ENCODE data around the gene ITGB6.

ITGB6 gene

GRCh38 chr2:160221391-160222276 lies 21.6 kb upstream of the ITGB6 start:
- peak; percentile 65 for DNase-seq (ENCODE audit: low read depth)

GRCh38 chr2:160220545-160221009 lies 20.5 kb upstream of the ITGB6 start:
- no peak for DNase-seq (ENCODE audit: low read depth)

GRCh38 chr2:160220026-160220425 lies 20.0 kb upstream of the ITGB6 start:
- no peak for DNase-seq (ENCODE audit: low read depth)

GRCh38 chr2:160214461-160215445 lies 14.7 kb upstream of the ITGB6 start:
- peak; percentile 85 for DNase-seq (ENCODE audit: low read depth)

GRCh38 chr2:160213511-160213910 lies 13.4 kb upstream of the ITGB6 start:
- DNase-seq (ENCODE audit: low read depth), result no peak

GRCh38 chr2:160210599-160211138 lies 10.6 kb upstream of the ITGB6 start:
- DNase-seq (ENCODE audit: low read depth), result peak; percentile 80

GRCh38 chr2:160209516-160209856 lies 9.4 kb upstream of the ITGB6 start:
- DNase-seq (ENCODE audit: low read depth), result peak; percentile 97

GRCh38 chr2:160208655-160209515 lies 8.8 kb upstream of the ITGB6 start:
- DNase-seq (ENCODE audit: low read depth), result no peak

- peak; percentile 89 for DNase-seq (ENCODE audit: low read depth)
Observed at GRCh38 chr2:160207804-160208654, 8.0 kb upstream of the ITGB6 start.

- no peak for DNase-seq (ENCODE audit: low read depth)
Observed at GRCh38 chr2:160207271-160207670, 7.2 kb upstream of the ITGB6 start.

GRCh38 chr2:160206436-160206835 lies 6.4 kb upstream of the ITGB6 start:
- no peak for DNase-seq (ENCODE audit: low read depth)

GRCh38 chr2:160205505-160205904 lies 5.4 kb upstream of the ITGB6 start:
- peak; percentile 97 for DNase-seq (ENCODE audit: low read depth)

GRCh38 chr2:160203422-160203821 lies 3.4 kb upstream of the ITGB6 start:
- no peak for DNase-seq (ENCODE audit: low read depth)

GRCh38 chr2:160203007-160203406 lies 2.9 kb upstream of the ITGB6 start:
- no peak for DNase-seq (ENCODE audit: low read depth)

- peak; percentile 47 for DNase-seq (ENCODE audit: low read depth)
Observed at GRCh38 chr2:160201849-160202539, 1.9 kb upstream of the ITGB6 start.

- DNase-seq (ENCODE audit: low read depth), result peak; percentile 49
Observed at GRCh38 chr2:160200921-160201320, 849 bp upstream of the ITGB6 start.

GRCh38 chr2:160199053-160199452 lies 1.0 kb downstream of the ITGB6 start:
- no peak for DNase-seq (ENCODE audit: low read depth)

- DNase-seq (ENCODE audit: low read depth), result no peak
Observed at GRCh38 chr2:160197587-160197986, 2.5 kb downstream of the ITGB6 start.

- DNase-seq (ENCODE audit: low read depth), result no peak
Observed at GRCh38 chr2:160194946-160195345, 5.1 kb downstream of the ITGB6 start.

- no peak for DNase-seq (ENCODE audit: low read depth)
Observed at GRCh38 chr2:160194351-160194750, 5.7 kb downstream of the ITGB6 start.
